Measurements from ENCODE around the gene HUNK. TPM values are rescaled to one million over a fixed set of nuclear protein-coding genes. Genes with fewer than 3 reads are reported as not detected.

The HUNK gene
- total RNA-seq, 2 donors from 2014 or later: 0.35 TPM; not detected in 1

GRCh38 chr21:31993826-31994825, 121.3 kb downstream of the HUNK start:
- peaks cover 7% of the 10 kb centered on the region for H3K27me3 Mint-ChIP-seq (ENCODE audit: low read depth)

GRCh38 chr21:31997191-31997590, 124.4 kb downstream of the HUNK start:
- Mint-ChIP-seq H3K27me3 (ENCODE audit: low read depth) (no peaks in the 10 kb centered on the region), H3K27ac (no peak overlapping the region), H3K4me3 (no peak overlapping the region), H3K9me3 (no peaks in the 10 kb centered on the region), H3K4me1 (ENCODE audit: low read depth) (no peaks in the 10 kb centered on the region), H3K36me3 (ENCODE audit: insufficient read depth in 2 of 2) (no peaks in the 10 kb centered on the region)
- no peak for DNase-seq
- no peak for ATAC-seq (replicated peaks in 1 of 2)

More at GRCh38 chr21:31993826-31994825, 121.3 kb downstream of the HUNK start:
- Mint-ChIP-seq H3K4me3 (no peak overlapping the region), H3K4me1 (ENCODE audit: low read depth) (no peaks in the 10 kb centered on the region), H3K36me3 (ENCODE audit: insufficient read depth in 2 of 2) (no peaks in the 10 kb centered on the region), H3K9me3 (no peaks in the 10 kb centered on the region), H3K27ac (no peak overlapping the region)
- no peak for DNase-seq
- no peak for ATAC-seq (replicated peaks in 1 of 2)

- no peak for ATAC-seq (replicated peaks in 1 of 2)
- H3K4me1 Mint-ChIP-seq (ENCODE audit: low read depth): no peaks in the 10 kb centered on the region
- no peaks in the 10 kb centered on the region for H3K9me3 Mint-ChIP-seq
- H3K27ac Mint-ChIP-seq: no peak overlapping the region
- H3K27me3 Mint-ChIP-seq (ENCODE audit: low read depth): no peaks in the 10 kb centered on the region
- no peak overlapping the region for H3K4me3 Mint-ChIP-seq
- DNase-seq: no peak
- H3K36me3 Mint-ChIP-seq (ENCODE audit: insufficient read depth in 2 of 2): no peaks in the 10 kb centered on the region
Measured at GRCh38 chr21:31999810-32000468, 127.1 kb downstream of the HUNK start.

- no peak overlapping the region for H3K4me3 Mint-ChIP-seq
- H3K9me3 Mint-ChIP-seq: no peaks in the 10 kb centered on the region
- H3K27me3 Mint-ChIP-seq (ENCODE audit: low read depth): no peaks in the 10 kb centered on the region
- ATAC-seq (replicated peaks in 1 of 2) (no peak), DNase-seq (no peak)
- H3K36me3 Mint-ChIP-seq (ENCODE audit: insufficient read depth in 2 of 2): no peaks in the 10 kb centered on the region
- H3K27ac Mint-ChIP-seq: no peak overlapping the region
- no peaks in the 10 kb centered on the region for H3K4me1 Mint-ChIP-seq (ENCODE audit: low read depth)
Measured at GRCh38 chr21:32001390-32001789, 128.6 kb downstream of the HUNK start.

GRCh38 chr21:32003411-32003810, 130.6 kb downstream of the HUNK start:
- Mint-ChIP-seq H3K4me3 (no peak overlapping the region), H3K27me3 (ENCODE audit: low read depth) (no peaks in the 10 kb centered on the region), H3K36me3 (ENCODE audit: insufficient read depth in 2 of 2) (no peaks in the 10 kb centered on the region)

GRCh38 chr21:32004291-32004690, 131.5 kb downstream of the HUNK start:
- Mint-ChIP-seq H3K27me3 (ENCODE audit: low read depth) (no peaks in the 10 kb centered on the region), H3K36me3 (ENCODE audit: insufficient read depth in 2 of 2) (no peaks in the 10 kb centered on the region), H3K4me1 (ENCODE audit: low read depth) (no peaks in the 10 kb centered on the region), H3K9me3 (peaks cover 0 to 3% of the 10 kb centered on the region in 2 donors), H3K27ac (no peak overlapping the region), H3K4me3 (no peak overlapping the region)
- no peak for ATAC-seq (replicated peaks in 1 of 2)
- no peak for DNase-seq

More at GRCh38 chr21:32003411-32003810, 130.6 kb downstream of the HUNK start:
- Mint-ChIP-seq H3K9me3 (no peaks in the 10 kb centered on the region), H3K27ac (no peak overlapping the region), H3K4me1 (ENCODE audit: low read depth) (no peaks in the 10 kb centered on the region)
- ATAC-seq (replicated peaks in 1 of 2) (no peak), DNase-seq (no peak)

GRCh38 chr21:32007456-32007855, 134.6 kb downstream of the HUNK start:
- H3K27me3 Mint-ChIP-seq (ENCODE audit: low read depth): no peaks in the 10 kb centered on the region
- ATAC-seq (replicated peaks in 1 of 2): no peak
- DNase-seq: no peak
- no peak overlapping the region for H3K4me3 Mint-ChIP-seq
- no peaks in the 10 kb centered on the region for H3K36me3 Mint-ChIP-seq (ENCODE audit: insufficient read depth in 2 of 2)
- H3K4me1 Mint-ChIP-seq (ENCODE audit: low read depth): no peaks in the 10 kb centered on the region
- H3K9me3 Mint-ChIP-seq: peaks cover 3 to 5% of the 10 kb centered on the region in 2 donors
- no peak overlapping the region for H3K27ac Mint-ChIP-seq

- Mint-ChIP-seq H3K27me3 (ENCODE audit: low read depth) (no peaks in the 10 kb centered on the region), H3K4me3 (no peak overlapping the region), H3K9me3 (peaks cover 3 to 5% of the 10 kb centered on the region in 2 donors), H3K4me1 (ENCODE audit: low read depth) (no peaks in the 10 kb centered on the region), H3K36me3 (ENCODE audit: insufficient read depth in 2 of 2) (no peaks in the 10 kb centered on the region), H3K27ac (no peak overlapping the region)
- DNase-seq (no peak), ATAC-seq (replicated peaks in 1 of 2) (no peak)
Measured at GRCh38 chr21:32008714-32009113, 135.9 kb downstream of the HUNK start.

- Mint-ChIP-seq H3K9me3 (peaks cover 3 to 5% of the 10 kb centered on the region in 2 donors), H3K4me3 (no peak overlapping the region), H3K27me3 (ENCODE audit: low read depth) (no peaks in the 10 kb centered on the region), H3K36me3 (ENCODE audit: insufficient read depth in 2 of 2) (no peaks in the 10 kb centered on the region), H3K4me1 (ENCODE audit: low read depth) (no peaks in the 10 kb centered on the region), H3K27ac (no peak overlapping the region)
- no peak for ATAC-seq (replicated peaks in 1 of 2)
- no peak for DNase-seq
Measured at GRCh38 chr21:32009263-32009662, 136.4 kb downstream of the HUNK start.

- no peaks in the 10 kb centered on the region for H3K36me3 Mint-ChIP-seq (ENCODE audit: insufficient read depth in 2 of 2)
- ATAC-seq (replicated peaks in 1 of 2) (no peak), DNase-seq (no peak)
- no peaks in the 10 kb centered on the region for H3K27me3 Mint-ChIP-seq (ENCODE audit: low read depth)
- H3K27ac Mint-ChIP-seq: no peak overlapping the region
- no peak overlapping the region for H3K4me3 Mint-ChIP-seq
- no peaks in the 10 kb centered on the region for H3K4me1 Mint-ChIP-seq (ENCODE audit: low read depth)
- peaks cover 0 to 2% of the 10 kb centered on the region in 2 donors for H3K9me3 Mint-ChIP-seq
Measured at GRCh38 chr21:32015461-32016139, 142.8 kb downstream of the HUNK start.

- no peak overlapping the region for H3K4me3 Mint-ChIP-seq
Measured at GRCh38 chr21:32018381-32018780, 145.6 kb downstream of the HUNK start.

GRCh38 chr21:32020564-32020963, 147.7 kb downstream of the HUNK start:
- no peaks in the 10 kb centered on the region for H3K27me3 Mint-ChIP-seq (ENCODE audit: low read depth)
- DNase-seq (no peak), ATAC-seq (replicated peaks in 1 of 2) (no peak)
- H3K4me1 Mint-ChIP-seq (ENCODE audit: low read depth): no peaks in the 10 kb centered on the region
- no peak overlapping the region for H3K27ac Mint-ChIP-seq
- H3K36me3 Mint-ChIP-seq (ENCODE audit: insufficient read depth in 2 of 2): no peaks in the 10 kb centered on the region
- no peak overlapping the region for H3K4me3 Mint-ChIP-seq
- H3K9me3 Mint-ChIP-seq: no peaks in the 10 kb centered on the region

More at GRCh38 chr21:32018381-32018780, 145.6 kb downstream of the HUNK start:
- no peaks in the 10 kb centered on the region for H3K27me3 Mint-ChIP-seq (ENCODE audit: low read depth)
- no peak overlapping the region for H3K27ac Mint-ChIP-seq
- no peaks in the 10 kb centered on the region for H3K4me1 Mint-ChIP-seq (ENCODE audit: low read depth)
- H3K9me3 Mint-ChIP-seq: no peaks in the 10 kb centered on the region
- no peaks in the 10 kb centered on the region for H3K36me3 Mint-ChIP-seq (ENCODE audit: insufficient read depth in 2 of 2)
- no peak for ATAC-seq (replicated peaks in 1 of 2)
- no peak for DNase-seq

All from activated T-cell treated with anti-CD3 and anti-CD28 coated beads, Interleukin-2, amount 50 U/mL, for 72 hours (primary cell).